Smooth muscle cell (in vitro differentiated cells): ENCODE data around the gene TBX5. TPM values are rescaled to one million over a fixed set of nuclear protein-coding genes. Genes with fewer than 3 reads are reported as not detected.

Experiments used
- DNase-seq: peaks from one replicate; lab custom pipeline; 2025; ENCODE audit not compliant: unreplicated experiment; lab: John Stamatoyannopoulos, UW
- H2AFZ ChIP-seq: fragments of 200-600 bp; sonication (generic); 2 replicates; pipeline ENCODE4 v1.6.0; 2016; ENCODE audit warnings: antibody characterized with exemption, low read depth, mild to moderate bottlenecking
- H3F3A ChIP-seq: fragments of 200-600 bp; sonication (generic); 2 replicates; pipeline ENCODE4 v1.6.0; 2017; ENCODE audit warnings: antibody characterized with exemption, low read depth
- H3K27ac ChIP-seq: fragments of 200-600 bp; sonication (generic); 2 replicates; pipeline ENCODE4 v1.5.1; 2016; ENCODE audit warnings: low read depth, mild to moderate bottlenecking
- H3K27me3 ChIP-seq: fragments of 200-600 bp; sonication (generic); 2 replicates; pipeline ENCODE4 v1.6.1; 2016; ENCODE audit warnings: low read depth, mild to moderate bottlenecking
- H3K36me3 ChIP-seq: fragments of 200-600 bp; sonication (generic); 2 replicates; pipeline ENCODE4 v1.5.1; 2016; ENCODE audit warnings: low read depth
- H3K4me1 ChIP-seq: fragments of 200-600 bp; sonication (generic); 2 replicates; pipeline ENCODE4 v1.5.1; 2016; ENCODE audit warnings: low read depth
- H3K4me2 ChIP-seq: fragments of 200-600 bp; sonication (generic); 2 replicates; pipeline ENCODE4 v1.6.0; 2016; ENCODE audit warnings: mild to moderate bottlenecking
- H3K4me3 ChIP-seq: fragments of 200-600 bp; sonication (generic); 2 replicates; pipeline ENCODE4 v1.5.1; 2016; ENCODE audit warnings: mild to moderate bottlenecking
- H3K79me2 ChIP-seq: fragments of 200-600 bp; sonication (generic); 2 replicates; pipeline ENCODE4 v1.6.0; 2016; ENCODE audit warnings: low read depth, mild to moderate bottlenecking
- H3K9ac ChIP-seq: fragments of 200-600 bp; sonication (generic); 2 replicates; pipeline ENCODE4 v1.6.0; 2016; ENCODE audit warnings: low read depth
- H3K9me3 ChIP-seq: fragments of 200-600 bp; sonication (generic); replicated peaks from 2 replicates; pipeline ENCODE4 v1.5.1; 2016; ENCODE audit warnings: low read depth
- H4K20me1 ChIP-seq: fragments of 200-600 bp; sonication (generic); 2 replicates; pipeline ENCODE4 v1.6.0; 2016; ENCODE audit warnings: low read depth
- CTCF ChIP-seq: fragments of 200-600 bp; sonication (generic); IDR thresholded peaks from 2 replicates; pipeline ENCODE4 v1.5.1; 2017; ENCODE audit warnings: borderline replicate concordance, mild to moderate bottlenecking, antibody characterized with exemption; ENCODE audit not compliant: insufficient read depth, poor library complexity, severe bottlenecking
- WGBS: methylation state at CpG from one replicate; pipeline ENCODE4 v1.1.7; 2016; ENCODE audit warnings: low lambda C conversion rate; 5-methylcytosine and 5-hydroxymethylcytosine counted together
- polyA plus RNA-seq: library from polyadenylated mRNA; unstranded; fragments of >200 nt; fragmentation: Nextera tagmentation; extraction: Ambion mirVana; gene quantifications from 2 replicates; pipeline ENCODE4 v1.2.1, GENCODE V29; 2016
- total RNA-seq: library from RNA; depleted of rRNA; stranded (reverse); fragments of >200 nt; gene quantifications from 2 replicates; pipeline ENCODE4 v1.2.3, GENCODE V29; 2014

TBX5 gene
- total and polyA plus RNA-seq, 2 experiments from 2014 or later: not detected

DNA sequence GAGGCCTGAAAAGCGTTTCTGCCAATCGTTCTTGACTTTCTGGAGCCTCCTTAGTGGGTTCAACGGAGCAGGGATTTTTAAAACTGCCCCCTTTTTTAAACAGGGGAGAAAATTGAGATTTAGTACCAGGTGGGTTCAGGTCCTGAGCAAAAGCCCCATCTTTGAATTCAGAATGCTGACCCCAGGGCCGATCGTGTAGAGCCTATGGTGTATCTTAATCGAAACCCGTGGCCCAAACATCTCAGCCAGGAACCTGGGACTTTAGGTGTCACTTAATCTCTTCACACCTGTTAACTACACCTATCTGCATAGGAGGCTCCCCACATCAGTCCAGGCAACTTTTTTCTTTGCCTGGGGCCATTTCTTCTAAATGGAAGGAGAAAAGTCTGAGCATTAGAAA, 6.4 kb upstream of the TBX5 start:
- no peak overlapping the region for H3K9ac ChIP-seq

GRCh38 chr12:114411071-114411837, 5.3 kb upstream of the TBX5 start:
- H2AFZ ChIP-seq: no peak overlapping the region
- TF ChIP-seq CTCF: no peak
- no peak overlapping the region for H3K27ac ChIP-seq

More for the DNA sequence above, 6.4 kb upstream of the TBX5 start:
- Histone ChIP-seq H3K27me3 (peaks cover 100% of the 10 kb centered on the region), H3K4me3 (peak overlapping the region; percentile 8), H3K36me3 (no peaks in the 10 kb centered on the region), H3K27ac (no peak overlapping the region), H3K4me1 (no peaks in the 10 kb centered on the region), H3F3A (no peaks in the 10 kb centered on the region), H3K9me3 (no peaks in the 10 kb centered on the region), H3K79me2 (no peaks in the 10 kb centered on the region), H3K4me2 (no peak overlapping the region), H2AFZ (no peak overlapping the region), H4K20me1 (no peaks in the 10 kb centered on the region)
- 19% methylated on average over 7 of the region's 7 CpGs for whole genome bisulfite sequencing
- TF ChIP-seq CTCF: no peak
- DNase-seq: no peak

DNA sequence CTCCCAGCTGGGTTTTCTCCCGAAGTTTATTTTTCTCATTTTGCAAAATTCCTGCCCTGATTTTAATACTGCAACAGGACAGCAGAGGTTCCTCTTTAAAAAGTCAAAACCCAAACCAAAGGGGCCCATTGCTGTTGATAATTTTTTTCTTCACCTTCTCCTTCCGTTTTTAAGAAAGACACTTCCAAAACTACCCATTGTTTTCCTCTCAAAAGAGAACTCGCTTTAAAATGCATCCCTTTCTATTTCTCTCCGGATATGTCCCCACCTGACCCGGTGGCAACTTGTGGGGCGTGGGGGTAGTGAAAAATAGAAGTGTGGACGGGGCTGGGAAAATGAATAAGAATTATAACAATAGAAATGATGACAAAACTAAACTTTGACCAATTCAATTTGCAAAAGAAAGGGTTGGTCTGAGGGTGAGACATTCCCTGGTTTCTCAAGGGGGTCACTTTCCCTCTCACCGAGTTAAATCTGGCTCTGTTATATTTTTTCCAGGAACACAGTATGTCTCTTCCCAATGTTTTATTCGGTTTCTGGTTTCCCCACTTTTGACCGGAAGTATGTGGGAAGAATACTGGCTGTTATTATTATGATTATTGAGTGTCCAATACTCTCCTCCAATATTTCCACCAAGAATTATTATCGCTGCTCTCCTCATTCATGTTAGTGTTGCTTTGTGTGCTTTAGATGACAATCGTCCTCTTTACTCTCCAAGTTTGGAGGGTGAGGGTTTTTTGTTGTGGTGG, 4.1 kb upstream of the TBX5 start:
- WGBS: 6% methylated on average over 12 of the region's 12 CpGs
- H3K4me1 ChIP-seq: peaks cover 7% of the 10 kb centered on the region
- no peaks in the 10 kb centered on the region for H3K36me3 ChIP-seq
- no peak for DNase-seq
- no peaks in the 10 kb centered on the region for H3F3A ChIP-seq
- no peaks in the 10 kb centered on the region for H3K79me2 ChIP-seq
- peaks cover 100% of the 10 kb centered on the region for H3K27me3 ChIP-seq
- peak overlapping the region; percentile 85 for H2AFZ ChIP-seq
- no peaks in the 10 kb centered on the region for H3K9me3 ChIP-seq
- TF ChIP-seq CTCF: no peak
- H3K4me3 ChIP-seq: peak overlapping the region; percentile 46
- H3K9ac ChIP-seq: no peak overlapping the region
- peak overlapping the region; percentile 83 for H3K4me2 ChIP-seq
- no peak overlapping the region for H3K27ac ChIP-seq
- no peaks in the 10 kb centered on the region for H4K20me1 ChIP-seq

More at GRCh38 chr12:114411071-114411837, 5.3 kb upstream of the TBX5 start:
- Histone ChIP-seq H3K9ac (no peak overlapping the region), H3K9me3 (no peaks in the 10 kb centered on the region), H3K36me3 (no peaks in the 10 kb centered on the region), H4K20me1 (no peaks in the 10 kb centered on the region), H3K4me3 (no peak overlapping the region), H3K4me2 (no peak overlapping the region), H3F3A (no peaks in the 10 kb centered on the region), H3K27me3 (peaks cover 100% of the 10 kb centered on the region), H3K79me2 (no peaks in the 10 kb centered on the region), H3K4me1 (no peaks in the 10 kb centered on the region)
- WGBS: 33% methylated on average over 14 of the region's 14 CpGs
- no peak for DNase-seq
